ENCODE measurements around the gene SEMA3G. TPM values are rescaled to one million over a fixed set of nuclear protein-coding genes. Genes with fewer than 3 reads are reported as not detected.

SEMA3G gene
- total RNA-seq, 2 experiments from 2014 or later, result 0.08 to 0.19 TPM

DNA sequence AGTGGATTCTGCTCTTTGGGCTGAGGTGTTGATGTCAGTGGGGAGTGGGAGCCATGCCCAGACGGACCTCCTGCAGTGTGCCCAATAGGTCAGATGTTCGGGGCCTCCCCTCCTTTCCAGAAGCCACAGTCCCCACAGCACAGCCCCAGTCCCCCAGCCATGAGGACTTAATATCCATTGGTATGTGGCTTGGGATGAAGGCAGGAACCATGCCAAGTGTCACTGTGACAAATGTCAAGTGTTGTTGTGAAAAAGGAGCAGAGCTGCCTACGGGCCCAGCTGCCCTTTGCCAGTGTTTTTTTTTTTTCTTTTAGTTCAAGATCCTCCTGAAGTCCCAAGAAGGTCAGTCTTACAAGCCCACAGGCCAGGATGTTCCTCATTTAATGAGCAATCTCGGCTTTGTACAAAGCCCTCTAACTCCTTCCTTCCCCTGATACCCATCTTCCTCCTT, 12.2 kb downstream of the SEMA3G start:
- ChIA-PET POLR2A (interaction anchor here (0.7 kb wide), 1 partner anchor 99 kb away, joined by 3 read pairs; no protein-coding TSS in a partner anchor), CTCF (interaction anchor here (2.1 to 3.1 kb wide), 2 partner anchors 13 to 20 kb away, joined by 9 to 22 read pairs; partner anchors contain the start of gene SEMA3G)

DNA sequence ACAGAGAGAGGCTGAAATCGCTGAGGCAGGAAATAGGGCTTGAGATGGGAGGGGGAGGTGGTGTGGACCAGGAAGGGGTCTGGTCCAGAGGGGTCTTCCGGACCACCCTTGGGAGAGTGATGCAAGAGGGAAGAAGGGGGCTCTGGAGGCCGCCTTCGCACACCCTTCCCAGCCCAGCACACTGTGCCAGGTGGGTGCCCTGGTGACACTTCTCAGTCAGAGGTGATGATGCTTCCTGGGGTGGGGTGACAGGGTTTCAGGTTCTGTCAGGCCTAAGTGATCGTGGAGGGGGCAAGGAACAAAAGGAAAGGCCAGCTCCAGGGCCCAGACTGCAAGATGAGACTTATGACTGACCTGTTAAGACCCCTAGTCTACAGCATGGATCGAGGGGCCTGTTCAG, 12.7 kb downstream of the SEMA3G start:
- POLR2A ChIA-PET, result no interaction called here
- CTCF ChIA-PET, result interaction anchor here (3.1 kb wide), 1 partner anchor 14 kb away, joined by 22 read pairs; the partner anchor contains the start of gene SEMA3G

DNA sequence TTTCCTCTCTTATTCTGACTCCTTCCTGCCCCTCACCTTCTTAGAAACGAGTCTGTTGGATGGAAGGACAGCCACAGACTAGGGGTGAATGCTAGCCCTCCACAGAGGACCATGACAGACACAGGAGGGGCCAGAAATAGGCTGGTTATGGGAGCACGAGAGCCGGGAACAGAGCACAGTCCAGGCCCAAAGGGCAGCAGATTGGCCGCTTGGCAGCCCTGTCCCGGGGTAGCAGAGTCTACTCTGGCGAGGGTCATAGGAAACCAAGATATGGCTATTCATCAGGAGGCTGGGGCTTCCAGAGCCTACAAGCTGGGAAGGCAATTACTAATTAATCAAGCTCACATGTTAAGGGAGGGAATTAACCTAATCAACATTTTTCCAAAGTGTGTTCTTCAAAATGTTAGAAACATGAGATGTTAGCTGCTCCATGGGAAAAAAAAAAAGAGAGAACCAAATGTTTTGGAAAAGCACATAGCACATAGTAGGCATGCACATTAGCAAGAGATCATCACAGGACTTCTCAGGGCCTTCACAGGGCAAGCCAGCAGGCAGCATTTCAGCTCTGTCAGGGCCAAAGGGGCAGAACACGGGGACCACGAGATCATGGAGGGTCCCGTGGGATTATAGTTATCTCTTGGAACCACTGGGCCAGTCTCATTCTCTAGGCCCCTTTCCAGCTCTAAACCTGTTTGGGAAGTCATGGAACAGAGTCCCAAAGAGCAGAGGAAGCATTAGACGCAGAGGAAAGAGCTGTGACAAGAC, 13.3 kb downstream of the SEMA3G start:
- ChIA-PET POLR2A (no interaction called here), CTCF (interaction anchor here (3.1 kb wide), 1 partner anchor 14 kb away, joined by 22 read pairs; the partner anchor contains the start of gene SEMA3G)

DNA sequence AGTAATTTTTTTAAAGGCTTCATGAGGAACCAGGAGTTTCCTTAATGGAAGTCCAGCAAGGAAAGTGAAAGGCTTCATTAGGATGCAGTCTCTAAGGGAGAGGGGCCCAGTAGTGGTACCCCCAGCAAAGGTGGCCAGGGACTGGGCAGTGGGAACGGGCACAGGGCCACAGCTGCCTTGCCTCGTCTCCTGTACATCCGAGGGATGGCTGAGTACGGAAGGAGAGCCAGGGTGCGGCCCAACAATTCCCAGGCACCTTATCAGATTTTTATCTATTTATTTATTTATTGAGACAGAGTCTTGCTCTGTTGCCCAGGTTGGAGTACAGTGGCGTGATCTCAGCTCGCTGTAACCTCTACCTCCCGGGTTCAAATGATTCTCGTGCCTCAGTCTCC, 14.5 kb downstream of the SEMA3G start:
- ChIA-PET POLR2A (no interaction called here), CTCF (no interaction called here)

- ChIA-PET POLR2A (no interaction called here), CTCF (interaction anchor here (1.8 to 2.6 kb wide), 5 partner anchors 14 to 24 kb away, joined by 9 to 19 read pairs (median 14); partner anchors contain the start of genes SEMA3G and TNNC1)
Observed at GRCh38 chr3:52429779-52430415, 15.0 kb downstream of the SEMA3G start.

- CTCF ChIA-PET, result interaction anchor here (1.8 to 2.6 kb wide), 7 partner anchors 13 to 29 kb away, joined by 6 to 19 read pairs (median 12); partner anchors contain the start of genes SEMA3G and TNNC1
Observed at GRCh38 chr3:52429031-52429430, 15.9 kb downstream of the SEMA3G start.

GRCh38 chr3:52428151-52429005, 16.5 kb downstream of the SEMA3G start:
- ChIA-PET POLR2A (no interaction called here), CTCF (interaction anchor here (1.8 to 2.6 kb wide), 7 partner anchors 13 to 30 kb away, joined by 6 to 19 read pairs (median 12); partner anchors contain the start of genes SEMA3G and TNNC1)

More at GRCh38 chr3:52429031-52429430, 15.9 kb downstream of the SEMA3G start:
- POLR2A ChIA-PET, result no interaction called here

DNA sequence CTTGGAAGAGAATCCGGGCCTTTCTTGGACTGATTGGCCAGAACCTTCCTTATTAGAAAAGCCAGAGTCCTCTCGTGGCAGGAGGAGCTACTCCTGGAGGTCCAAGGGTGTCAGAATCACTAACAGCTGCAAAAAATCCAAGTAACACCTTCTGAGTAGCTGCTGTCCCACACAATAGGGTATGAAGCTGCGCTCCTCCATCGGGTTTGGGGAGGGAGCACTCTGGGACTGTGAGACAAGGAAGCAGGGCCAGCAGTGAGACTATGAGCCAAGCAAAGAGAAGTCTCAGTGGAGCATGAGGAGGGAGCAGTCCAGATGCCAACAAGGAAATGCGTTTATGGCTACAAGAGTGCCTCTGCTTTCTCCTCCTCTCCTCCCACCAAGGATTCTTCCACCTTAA, 21.7 kb downstream of the SEMA3G start:
- POLR2A ChIA-PET, result no interaction called here
- CTCF ChIA-PET, result no interaction called here

- POLR2A ChIA-PET, result no interaction called here
- CTCF ChIA-PET, result no interaction called here
Observed at GRCh38 chr3:52422669-52423068, 22.2 kb downstream of the SEMA3G start.

- ChIA-PET POLR2A (no interaction called here), CTCF (interaction anchor here (1.6 kb wide), 1 partner anchor 14 kb away, joined by 3 read pairs; no protein-coding TSS in a partner anchor)
Observed at GRCh38 chr3:52420388-52420787, 24.5 kb downstream of the SEMA3G start.

DNA sequence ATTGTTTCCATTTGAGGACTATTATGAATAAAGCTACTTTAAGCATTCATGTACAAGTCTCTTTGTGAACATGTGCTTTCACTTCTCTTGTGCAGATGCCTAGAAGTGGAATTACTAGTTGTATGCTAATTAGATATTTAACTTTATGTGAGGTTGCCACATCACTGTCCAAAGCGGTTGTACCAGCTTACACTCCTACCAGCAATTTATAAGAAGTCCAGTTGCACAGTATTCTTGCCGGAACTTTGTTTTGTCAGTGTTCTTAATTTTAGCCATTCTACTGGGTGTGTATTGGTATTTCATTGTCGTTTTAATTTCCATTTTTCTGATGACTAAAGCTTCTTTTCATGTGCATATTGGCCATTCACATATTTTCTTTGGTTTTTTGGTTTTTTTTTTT, 29.1 kb downstream of the SEMA3G start:
- CTCF ChIA-PET, result interaction anchor here (1.5 to 3.9 kb wide), 2 partner anchors 13 to 31 kb away, joined by 12 to 16 read pairs; no protein-coding TSS in a partner anchor
- POLR2A ChIA-PET, result no interaction called here

- ChIA-PET POLR2A (no interaction called here), CTCF (interaction anchor here (1.2 kb wide), 1 partner anchor 38 kb away, joined by 6 read pairs; no protein-coding TSS in a partner anchor)
Observed at GRCh38 chr3:52408466-52408865, 36.4 kb downstream of the SEMA3G start.

- POLR2A ChIA-PET, result no interaction called here
- CTCF ChIA-PET, result interaction anchor here (1.2 kb wide), 1 partner anchor 38 kb away, joined by 6 read pairs; no protein-coding TSS in a partner anchor
Observed at GRCh38 chr3:52407779-52408178, 37.1 kb downstream of the SEMA3G start.

GRCh38 chr3:52406791-52407510, 38.0 kb downstream of the SEMA3G start:
- POLR2A ChIA-PET, result no interaction called here
- CTCF ChIA-PET, result interaction anchor here (1.2 kb wide), 1 partner anchor 39 kb away, joined by 6 read pairs; no protein-coding TSS in a partner anchor

GRCh38 chr3:52406231-52406661, 38.7 kb downstream of the SEMA3G start:
- ChIA-PET CTCF (no interaction called here), POLR2A (no interaction called here)

- ChIA-PET POLR2A (interaction anchor here (0.5 kb wide), 1 partner anchor 54 kb away, joined by 5 read pairs; no protein-coding TSS in a partner anchor), CTCF (interaction anchor here (1.2 kb wide), 2 partner anchors 66 to 185 kb away, joined by 3 read pairs; no protein-coding TSS in a partner anchor)
Observed at GRCh38 chr3:52405601-52406110, 39.2 kb downstream of the SEMA3G start.

GRCh38 chr3:52405066-52405465, 39.8 kb downstream of the SEMA3G start:
- POLR2A ChIA-PET, result no interaction called here
- CTCF ChIA-PET, result interaction anchor here (1.2 kb wide), 2 partner anchors 66 to 185 kb away, joined by 3 read pairs; no protein-coding TSS in a partner anchor

GRCh38 chr3:52404391-52404790, 40.5 kb downstream of the SEMA3G start:
- ChIA-PET POLR2A (no interaction called here), CTCF (no interaction called here)

Data from activated CD8-positive, alpha-beta memory T cell treated with anti-CD3 and anti-CD28 coated beads for 36 hours (primary cell).